OCI-LY7 (cell line): ENCODE measurements around the gene ZNF81. TPM values are rescaled to one million over a fixed set of nuclear protein-coding genes. Genes with fewer than 3 reads are reported as not detected.
"Not testable (repeated sequence)": the region's sequence is repeated elsewhere in the genome, so short reads cannot be mapped to it uniquely, and the experiment has no call there.

Experiments used
- BruUV-seq: library from RNA; stranded (reverse); fragments of 400-500 nt; replicated peaks from 2 replicates; lab custom pipeline; 2021; lab: Mats Ljungman, UMichigan
- CTCF ChIA-PET: fragments of 300-600 bp; sonication (Branson Sonifier 250); formaldehyde crosslinking; loops from one replicate; lab custom pipeline; 2022; ENCODE audit warnings: antibody characterized with exemption; ENCODE audit not compliant: unreplicated experiment; lab: Charles Lee
- POLR2A ChIA-PET: fragments of 300-600 bp; sonication (Branson Sonifier 250); formaldehyde crosslinking; loops from one replicate; lab custom pipeline; 2022; ENCODE audit warnings: antibody characterized with exemption; lab: Charles Lee
- DNase-seq: peaks from one replicate; pipeline ENCODE4 v3.0.0-alpha.2; 2015; ENCODE audit warnings: low spot score
- H2AFZ ChIP-seq: fragments of 200-600 bp; sonication (generic), shearing (Covaris generic); 2 replicates; pipeline ENCODE4 v1.6.1; 2014; ENCODE audit warnings: mild to moderate bottlenecking, antibody characterized with exemption, low read length, moderate library complexity
- H3K27ac ChIP-seq: fragments of 200-600 bp; sonication (generic); 2 replicates; pipeline ENCODE4 v1.5.1; 2014; ENCODE audit warnings: mixed run types, low read depth, mild to moderate bottlenecking, moderate library complexity, low read length, inconsistent platforms; ENCODE audit not compliant: poor library complexity, severe bottlenecking
- H3K36me3 ChIP-seq: fragments of 200-600 bp; sonication (generic); 2 replicates; pipeline ENCODE4 v1.6.1; 2014; ENCODE audit warnings: mild to moderate bottlenecking, antibody characterized with exemption, low read length, moderate library complexity, mixed read lengths; ENCODE audit not compliant: insufficient read depth
- H3K4me1 ChIP-seq: fragments of 200-600 bp; sonication (generic); 2 replicates; pipeline ENCODE4 v1.5.1; 2014; ENCODE audit warnings: mild to moderate bottlenecking, low read length; ENCODE audit not compliant: insufficient read depth, poor library complexity, severe bottlenecking
- H3K4me2 ChIP-seq: fragments of 200-600 bp; sonication (generic); 2 replicates; pipeline ENCODE4 v1.6.1; 2014; ENCODE audit warnings: mild to moderate bottlenecking, low read length
- H3K4me3 ChIP-seq: fragments of 200-600 bp; sonication (generic); 2 replicates; pipeline ENCODE4 v1.5.1; 2014; ENCODE audit warnings: mild to moderate bottlenecking, low read depth, low read length; ENCODE audit not compliant: poor library complexity, severe bottlenecking
- H3K79me2 ChIP-seq: fragments of 200-600 bp; sonication (generic); 2 replicates; pipeline ENCODE4 v1.6.1; 2016; ENCODE audit warnings: low read depth, mild to moderate bottlenecking, low read length, moderate library complexity, mixed read lengths; ENCODE audit not compliant: insufficient read depth
- H3K9me2 ChIP-seq: fragments of 200-600 bp; sonication (generic); 2 replicates; pipeline ENCODE4 v1.6.1; 2016; ENCODE audit warnings: mild to moderate bottlenecking, low read length, mixed read lengths; ENCODE audit not compliant: insufficient read depth
- H3K9me3 ChIP-seq: fragments of 200-600 bp; sonication (generic); 2 replicates; pipeline ENCODE4 v1.6.1; 2014; ENCODE audit warnings: mild to moderate bottlenecking, mixed run types, low read length, mixed read lengths
- H4K20me1 ChIP-seq: fragments of 200-600 bp; sonication (generic); 2 replicates; pipeline ENCODE4 v1.6.1; 2014; ENCODE audit warnings: mild to moderate bottlenecking, antibody characterized with exemption, low read length, moderate library complexity, mixed read lengths; ENCODE audit not compliant: insufficient read depth
- EZH2phosphoT487 ChIP-seq: fragments of 200-600 bp; sonication (generic); IDR thresholded peaks from 2 replicates; pipeline ENCODE4 v1.6.1; 2018; ENCODE audit warnings: low read depth, borderline replicate concordance, mild to moderate bottlenecking, mixed run types, antibody characterized with exemption, low read length, moderate library complexity, mixed read lengths
- intact Hi-C: fragments of 100-400 bp; cut with micrococcal nuclease; formaldehyde crosslinking; loops from one replicate; pipeline ENCODE4 v1.10.0; 2022; ENCODE audit not compliant: unreplicated experiment
- total RNA-seq, 2 experiments: library from RNA; depleted of rRNA in 1 of 2; stranded (reverse); fragments of >200 nt in 1 of 2; shearing (Covaris generic) in 1 of 2; gene quantifications; 2 replicates each; pipeline ENCODE4 v1.2.3, GENCODE V29; 2014 to 2022
- TF ChIP-seq, protein P1 (sequence below): fragments of 200-600 bp; sonication (generic); conservative IDR thresholded peaks from 2 replicates; pipeline ENCODE4 v1.5.1; 2014; ENCODE audit warnings: mild to moderate bottlenecking, antibody characterized with exemption, low read length, moderate library complexity, mixed read lengths

Gene ZNF81
- total RNA-seq, 2 experiments from 2014 or later, result 7.1 to 12.8 TPM

DNA sequence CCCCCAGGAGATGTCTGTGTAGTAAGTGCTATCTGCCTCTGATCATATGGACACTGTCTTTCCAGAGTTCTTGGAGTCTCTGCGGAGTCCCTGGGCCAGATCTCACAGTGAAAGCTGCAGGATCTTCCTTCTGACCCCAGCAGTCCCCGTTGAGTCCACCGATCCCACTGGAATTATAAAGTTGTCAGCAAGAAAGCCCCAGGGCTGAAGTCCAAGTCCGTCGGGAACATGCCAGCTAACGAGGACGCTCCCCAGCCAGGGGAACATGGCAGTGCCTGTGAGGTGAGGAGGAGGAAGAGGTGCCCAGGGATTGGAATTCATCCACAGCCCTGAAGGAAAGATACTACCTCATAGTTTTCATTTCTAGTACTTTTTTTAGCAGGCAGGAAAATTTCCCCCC lies 9.3 kb downstream of the ZNF81 start:
- H2AFZ ChIP-seq, result no peak overlapping the region
- POLR2A ChIA-PET, result interaction anchor here (0.7 kb wide), 1 partner anchor 48 kb away, joined by 3 read pairs; no protein-coding TSS in a partner anchor

DNA sequence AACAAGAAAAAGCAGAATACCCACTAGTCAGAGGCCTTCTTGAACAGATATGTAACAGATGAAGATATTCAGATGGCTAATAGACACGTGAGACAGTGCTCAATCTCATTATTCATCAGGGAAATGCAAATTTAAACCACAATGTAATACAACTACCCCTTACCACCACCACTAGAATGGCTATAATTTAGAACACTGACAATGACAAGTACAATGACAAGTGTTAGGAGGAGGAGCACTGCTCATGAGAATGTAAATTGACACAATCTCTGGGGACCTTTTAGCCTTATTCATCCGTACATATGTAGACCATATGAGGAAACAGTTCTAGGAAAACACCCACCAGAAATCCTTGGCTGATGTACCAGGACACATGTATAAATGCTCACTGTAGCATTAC lies 13.1 kb downstream of the ZNF81 start:
- intact Hi-C loops, result no loop called here
- Histone ChIP-seq H3K9me2 (no peaks in the 10 kb centered on the region), H3K9me3 (no peaks in the 10 kb centered on the region), H3K4me1 (peaks cover 8% of the 10 kb centered on the region), H3K79me2 (no peaks in the 10 kb centered on the region), H2AFZ (no peak overlapping the region), H3K36me3 (peaks cover 32% of the 10 kb centered on the region), H3K27ac (no peak overlapping the region), H4K20me1 (no peaks in the 10 kb centered on the region), H3K4me3 (no peak overlapping the region), H3K4me2 (peak overlapping the region; percentile 25; the same call in 1 of the 2 replicates)
- TF ChIP-seq, protein P1, sequence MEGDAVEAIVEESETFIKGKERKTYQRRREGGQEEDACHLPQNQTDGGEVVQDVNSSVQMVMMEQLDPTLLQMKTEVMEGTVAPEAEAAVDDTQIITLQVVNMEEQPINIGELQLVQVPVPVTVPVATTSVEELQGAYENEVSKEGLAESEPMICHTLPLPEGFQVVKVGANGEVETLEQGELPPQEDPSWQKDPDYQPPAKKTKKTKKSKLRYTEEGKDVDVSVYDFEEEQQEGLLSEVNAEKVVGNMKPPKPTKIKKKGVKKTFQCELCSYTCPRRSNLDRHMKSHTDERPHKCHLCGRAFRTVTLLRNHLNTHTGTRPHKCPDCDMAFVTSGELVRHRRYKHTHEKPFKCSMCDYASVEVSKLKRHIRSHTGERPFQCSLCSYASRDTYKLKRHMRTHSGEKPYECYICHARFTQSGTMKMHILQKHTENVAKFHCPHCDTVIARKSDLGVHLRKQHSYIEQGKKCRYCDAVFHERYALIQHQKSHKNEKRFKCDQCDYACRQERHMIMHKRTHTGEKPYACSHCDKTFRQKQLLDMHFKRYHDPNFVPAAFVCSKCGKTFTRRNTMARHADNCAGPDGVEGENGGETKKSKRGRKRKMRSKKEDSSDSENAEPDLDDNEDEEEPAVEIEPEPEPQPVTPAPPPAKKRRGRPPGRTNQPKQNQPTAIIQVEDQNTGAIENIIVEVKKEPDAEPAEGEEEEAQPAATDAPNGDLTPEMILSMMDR, result no peak
- no peak for TF ChIP-seq EZH2phosphoT487
- POLR2A ChIA-PET, result no interaction called here
- CTCF ChIA-PET, result no interaction called here
- DNase-seq, result peak; percentile 14
- no TSS peak for BruUV-seq

More for the DNA sequence above, 9.3 kb downstream of the ZNF81 start:
- no peaks in the 10 kb centered on the region for H3K79me2 ChIP-seq
- no peak for DNase-seq
- H3K4me2 ChIP-seq, result no peak overlapping the region
- TF ChIP-seq, protein P1, result no peak
- no peak for TF ChIP-seq EZH2phosphoT487
- no peak overlapping the region for H3K4me3 ChIP-seq
- no TSS peak for BruUV-seq
- no peaks in the 10 kb centered on the region for H4K20me1 ChIP-seq
- no peaks in the 10 kb centered on the region for H3K9me2 ChIP-seq
- H3K36me3 ChIP-seq, result peaks cover 35% of the 10 kb centered on the region
- H3K27ac ChIP-seq, result no peak overlapping the region
- H3K9me3 ChIP-seq, result no peaks in the 10 kb centered on the region
- intact Hi-C loops, result no loop called here
- peaks cover 8% of the 10 kb centered on the region for H3K4me1 ChIP-seq
- CTCF ChIA-PET, result no interaction called here

DNA sequence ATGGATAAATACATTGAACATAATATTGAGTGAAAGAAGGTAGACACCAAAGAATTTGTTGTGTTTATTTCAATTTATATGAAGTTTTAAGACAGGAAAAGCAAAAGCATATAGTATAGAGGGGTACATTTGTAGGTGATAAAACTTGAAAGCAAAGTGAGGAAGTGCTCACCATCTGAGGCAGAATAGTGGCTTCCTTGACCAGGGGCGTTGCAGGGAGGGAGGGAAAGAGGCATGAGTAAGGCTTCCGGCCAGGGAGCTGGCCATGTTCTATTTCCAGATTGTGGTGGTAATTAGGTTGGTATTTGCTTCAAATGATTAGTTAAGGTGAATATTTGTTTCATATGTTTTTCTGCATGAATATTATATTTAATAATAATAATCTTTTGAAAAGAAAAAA lies 13.7 kb downstream of the ZNF81 start:
- BruUV-seq, H3K4me1 ChIP-seq, H4K20me1 ChIP-seq, DNase-seq, H2AFZ ChIP-seq, H3K9me2 ChIP-seq, CTCF ChIA-PET, H3K27ac ChIP-seq, H3K4me3 ChIP-seq, POLR2A ChIA-PET, intact Hi-C loops, H3K9me3 ChIP-seq, H3K4me2 ChIP-seq, H3K79me2 ChIP-seq: not testable (repeated sequence)
- peaks cover 32% of the 10 kb centered on the region for H3K36me3 ChIP-seq
